ENCODE measurements around the gene C8A. TPM values are rescaled to one million over a fixed set of nuclear protein-coding genes. Genes with fewer than 3 reads are reported as not detected.

C8A gene
- total RNA-seq, 2 experiments from 2014 or later = not detected

DNA sequence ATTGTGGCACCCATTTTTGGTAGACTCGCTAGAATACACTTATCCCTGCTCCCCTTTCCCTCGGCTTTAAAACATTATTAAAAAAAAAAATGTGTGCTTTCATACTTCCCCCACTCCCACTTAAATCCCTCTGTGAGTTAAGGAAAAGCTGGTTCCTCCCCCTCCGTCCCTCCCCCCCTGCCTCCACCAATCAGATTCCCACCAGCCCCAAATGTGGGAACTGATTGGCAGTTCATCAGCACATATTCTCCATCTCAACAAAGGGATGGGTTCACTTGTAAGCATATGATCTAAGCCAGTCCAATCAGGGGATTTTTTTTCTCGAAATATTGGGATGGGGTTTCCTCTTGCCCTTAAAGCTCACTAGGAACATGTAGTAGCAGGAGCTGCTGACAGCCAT is 24.5 kb upstream of the C8A start:
- Mint-ChIP-seq H3K9me3 (no peaks in the 10 kb centered on the region), H3K27ac (no peak overlapping the region), H3K4me3 (no peak overlapping the region), H3K36me3 (no peaks in the 10 kb centered on the region), H3K4me1 (peaks cover 9% of the 10 kb centered on the region), H3K27me3 (peaks cover 33% of the 10 kb centered on the region)
- DNase-seq = no peak

DNA sequence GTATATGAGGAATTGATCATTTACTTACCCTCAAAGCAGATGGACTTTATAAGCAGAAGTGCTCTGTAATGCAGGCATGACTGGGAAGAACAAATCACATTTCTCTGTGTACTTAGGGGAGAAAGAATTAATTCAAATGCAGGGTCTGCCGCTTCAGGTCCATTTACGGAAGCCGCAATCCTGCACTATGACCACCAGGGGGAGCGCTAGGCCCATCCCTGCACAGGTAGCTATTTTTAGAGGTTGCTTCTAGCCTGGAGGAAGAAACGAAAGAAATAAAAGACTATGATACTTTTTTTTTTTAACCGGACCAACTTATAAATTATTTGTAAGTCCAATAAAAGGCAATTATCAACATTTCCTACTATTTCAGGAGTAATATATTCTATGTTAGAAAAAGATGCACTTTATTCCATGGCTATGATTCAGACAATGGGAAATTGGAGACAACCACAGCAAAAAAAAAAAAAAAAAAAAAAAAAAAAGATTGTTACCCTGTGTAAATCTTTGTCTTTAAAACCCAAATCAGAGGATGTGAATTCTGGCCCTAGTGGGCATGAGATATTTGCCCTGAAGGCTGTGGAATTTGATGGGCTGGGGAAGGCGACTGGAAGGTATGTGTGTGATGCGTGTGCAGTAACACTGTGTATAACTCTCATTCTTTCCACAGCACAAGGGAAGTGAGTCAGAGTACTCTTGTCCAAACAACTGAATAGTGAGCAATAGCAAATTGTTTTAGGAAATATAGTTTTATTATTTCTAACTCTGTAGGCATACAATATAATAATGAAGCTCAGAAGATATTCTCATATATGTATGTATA is 22.5 kb upstream of the C8A start:
- peak; percentile 51 for DNase-seq
- Mint-ChIP-seq H3K36me3 (no peaks in the 10 kb centered on the region), H3K27me3 (peaks cover 27% of the 10 kb centered on the region), H3K27ac (no peak overlapping the region), H3K4me3 (no peak overlapping the region), H3K9me3 (no peaks in the 10 kb centered on the region), H3K4me1 (peaks cover 9% of the 10 kb centered on the region)

DNA sequence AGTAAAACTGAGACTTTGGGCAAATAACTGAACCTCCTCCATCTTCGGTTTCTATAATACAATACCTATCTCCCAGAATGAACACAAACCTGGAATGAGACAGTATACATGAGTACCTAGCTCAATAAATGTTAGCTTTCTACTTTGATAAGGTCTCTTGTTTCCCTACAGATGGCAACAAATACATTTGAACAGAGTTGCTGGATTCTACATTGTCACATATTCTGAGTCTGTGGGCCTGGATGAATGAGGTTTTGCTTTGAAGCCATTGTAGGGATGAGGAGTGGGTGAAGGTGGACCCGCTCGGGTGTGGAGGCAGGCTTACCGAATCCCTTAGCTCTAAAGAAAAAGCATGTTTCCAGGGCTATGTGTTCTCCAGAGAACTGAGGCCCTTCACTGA is 21.5 kb upstream of the C8A start:
- Mint-ChIP-seq H3K9me3 (no peaks in the 10 kb centered on the region), H3K27ac (no peak overlapping the region), H3K27me3 (peaks cover 27% of the 10 kb centered on the region), H3K4me3 (no peak overlapping the region), H3K4me1 (peaks cover 9% of the 10 kb centered on the region), H3K36me3 (no peaks in the 10 kb centered on the region)
- no peak for DNase-seq

DNA sequence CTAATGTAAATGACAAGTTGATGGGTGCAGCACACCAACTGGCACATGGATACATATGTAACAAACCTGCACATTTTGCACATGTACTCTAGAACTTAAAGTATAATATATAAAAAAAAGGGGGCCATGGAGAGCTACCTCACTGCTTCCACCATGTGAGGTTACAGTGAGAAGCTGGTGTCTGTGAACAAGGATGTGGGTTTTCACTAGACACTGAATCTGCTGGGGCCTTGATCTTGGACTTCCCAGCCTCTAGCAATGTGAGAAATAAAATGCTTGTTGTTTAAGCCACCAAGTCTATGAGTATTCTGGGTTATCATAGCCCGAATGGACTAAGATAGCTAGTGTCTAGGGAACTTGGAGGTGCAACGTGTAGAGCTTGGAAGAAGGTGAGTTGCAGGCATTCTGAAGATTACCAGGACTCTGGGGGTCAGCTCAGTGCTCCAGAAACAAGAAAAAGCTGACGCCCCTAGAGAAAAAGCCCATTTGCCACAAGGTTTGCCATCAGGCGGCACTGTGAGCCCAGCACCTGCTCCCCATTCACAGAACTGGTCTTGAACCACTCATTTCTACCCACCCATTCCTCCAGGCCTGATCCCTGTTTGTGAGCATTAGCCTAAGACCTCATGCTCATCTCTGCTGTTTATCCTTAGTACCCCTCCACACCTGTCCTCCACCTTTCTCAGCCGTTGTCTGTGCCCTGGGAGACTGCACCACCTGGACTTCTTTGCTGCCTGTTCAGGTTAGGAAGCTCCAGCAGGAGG is 20.3 kb upstream of the C8A start:
- no peaks in the 10 kb centered on the region for H3K9me3 Mint-ChIP-seq
- DNase-seq = no peak
- H3K4me1 Mint-ChIP-seq = peaks cover 9% of the 10 kb centered on the region
- no peak overlapping the region for H3K4me3 Mint-ChIP-seq
- H3K27me3 Mint-ChIP-seq = peaks cover 16% of the 10 kb centered on the region
- H3K27ac Mint-ChIP-seq = no peak overlapping the region
- no peaks in the 10 kb centered on the region for H3K36me3 Mint-ChIP-seq

DNA sequence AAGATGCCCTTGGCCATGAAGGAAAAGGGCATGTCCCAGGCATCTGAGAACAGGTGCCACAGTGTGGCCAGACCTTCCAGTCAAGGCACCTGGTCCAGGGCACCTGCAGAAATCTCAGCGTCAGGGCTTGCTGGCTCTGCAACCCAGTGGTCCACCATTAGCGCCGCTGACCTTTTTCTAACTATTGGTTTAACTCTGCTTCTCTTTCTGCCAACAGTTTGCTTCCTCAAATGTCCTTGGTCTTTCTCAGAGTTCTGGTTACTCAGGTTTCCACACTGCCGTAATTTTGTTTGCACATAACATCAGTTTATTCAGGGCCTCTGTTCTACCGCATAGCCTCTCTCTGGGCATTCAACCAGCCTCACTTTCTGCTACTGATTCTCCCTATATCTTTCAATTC is 18.9 kb upstream of the C8A start:
- Mint-ChIP-seq H3K36me3 (no peaks in the 10 kb centered on the region), H3K4me3 (no peak overlapping the region), H3K9me3 (no peaks in the 10 kb centered on the region), H3K27ac (no peak overlapping the region), H3K27me3 (peaks cover 12% of the 10 kb centered on the region), H3K4me1 (peaks cover 9% of the 10 kb centered on the region)
- no peak for DNase-seq

DNA sequence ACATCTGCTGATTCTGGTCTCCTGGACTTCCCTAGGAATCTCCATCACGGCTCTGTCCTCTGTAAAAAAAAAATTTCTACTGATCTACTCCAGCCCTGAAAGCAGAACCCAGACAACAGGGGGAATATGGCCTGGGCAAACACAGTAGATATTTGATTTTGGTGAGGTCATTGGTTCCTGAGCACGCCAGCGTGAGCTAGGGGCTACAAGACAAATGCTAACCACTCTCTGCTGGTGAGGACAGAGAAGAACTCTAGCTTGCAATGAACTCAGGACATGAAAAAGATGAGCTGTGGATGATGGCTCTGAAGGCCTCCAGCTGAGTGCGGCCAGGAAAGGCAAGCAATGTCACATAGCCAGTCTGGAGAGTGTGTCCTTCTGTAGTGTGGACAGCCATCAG is 18.2 kb upstream of the C8A start:
- H3K36me3 Mint-ChIP-seq = no peaks in the 10 kb centered on the region
- peaks cover 5% of the 10 kb centered on the region for H3K27me3 Mint-ChIP-seq
- peaks cover 9% of the 10 kb centered on the region for H3K4me1 Mint-ChIP-seq
- H3K27ac Mint-ChIP-seq = no peak overlapping the region
- DNase-seq = no peak
- no peaks in the 10 kb centered on the region for H3K9me3 Mint-ChIP-seq
- H3K4me3 Mint-ChIP-seq = no peak overlapping the region

DNA sequence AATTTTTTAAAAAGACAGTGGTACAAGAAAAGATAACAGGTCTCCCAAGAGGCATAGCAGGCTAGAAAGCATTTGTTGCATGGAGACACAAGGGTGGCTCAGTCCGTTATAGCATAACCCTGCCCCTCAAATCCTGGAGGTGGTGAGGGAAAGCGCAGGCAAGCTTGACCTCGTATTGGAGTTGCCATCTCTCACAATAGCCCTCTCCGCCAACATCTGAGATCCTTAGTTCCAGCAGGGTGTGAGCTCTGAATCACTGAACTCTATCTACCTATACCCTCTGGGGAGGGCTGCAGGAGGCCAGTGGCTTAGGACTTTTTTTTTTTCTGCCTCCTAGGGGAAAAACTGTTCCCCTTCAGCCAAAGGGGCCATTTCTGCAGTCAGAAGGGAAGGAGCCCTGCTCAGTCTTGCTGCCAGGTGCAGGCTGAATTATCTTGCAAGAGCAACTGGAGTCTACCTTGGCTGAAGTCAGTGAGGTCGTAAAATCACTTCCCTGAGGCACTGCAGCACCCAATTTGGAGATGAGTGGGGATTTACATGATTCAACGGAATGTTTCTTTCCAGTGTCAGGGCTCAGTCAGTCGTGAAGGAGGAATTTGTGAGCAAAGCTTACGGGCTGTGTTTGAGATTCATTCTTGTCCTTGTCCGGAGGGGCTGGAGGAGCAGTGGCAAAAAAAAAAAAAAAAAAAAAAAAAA is 17.2 kb upstream of the C8A start:
- Mint-ChIP-seq H3K36me3 (no peaks in the 10 kb centered on the region), H3K4me3 (no peak overlapping the region), H3K27me3 (no peaks in the 10 kb centered on the region), H3K9me3 (no peaks in the 10 kb centered on the region), H3K4me1 (peaks cover 4% of the 10 kb centered on the region), H3K27ac (no peak overlapping the region)
- no peak for DNase-seq

DNA sequence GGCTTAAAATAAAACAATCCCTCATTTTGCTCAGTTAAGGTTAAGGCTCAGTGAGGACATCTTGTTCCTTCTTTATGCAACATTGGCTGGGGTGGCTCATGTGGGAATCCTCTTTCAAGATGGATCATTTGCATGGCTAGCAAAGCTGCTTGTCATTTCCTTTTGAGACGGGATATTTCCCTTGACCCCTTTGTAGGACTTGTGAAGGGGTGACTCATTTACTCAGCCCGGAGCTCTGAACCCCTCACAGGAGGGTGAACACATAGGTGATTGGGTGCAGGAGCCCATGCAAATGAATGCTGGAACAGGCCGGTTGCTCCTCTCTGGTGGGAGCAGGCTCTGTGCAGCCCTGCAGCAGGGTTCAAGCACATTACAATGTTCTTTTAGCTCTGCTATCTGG is 15.8 kb upstream of the C8A start:
- DNase-seq = no peak
- H3K27me3 Mint-ChIP-seq = no peaks in the 10 kb centered on the region
- H3K4me3 Mint-ChIP-seq = no peak overlapping the region
- H3K27ac Mint-ChIP-seq = no peak overlapping the region
- H3K4me1 Mint-ChIP-seq = no peaks in the 10 kb centered on the region
- no peaks in the 10 kb centered on the region for H3K9me3 Mint-ChIP-seq
- H3K36me3 Mint-ChIP-seq = no peaks in the 10 kb centered on the region

DNA sequence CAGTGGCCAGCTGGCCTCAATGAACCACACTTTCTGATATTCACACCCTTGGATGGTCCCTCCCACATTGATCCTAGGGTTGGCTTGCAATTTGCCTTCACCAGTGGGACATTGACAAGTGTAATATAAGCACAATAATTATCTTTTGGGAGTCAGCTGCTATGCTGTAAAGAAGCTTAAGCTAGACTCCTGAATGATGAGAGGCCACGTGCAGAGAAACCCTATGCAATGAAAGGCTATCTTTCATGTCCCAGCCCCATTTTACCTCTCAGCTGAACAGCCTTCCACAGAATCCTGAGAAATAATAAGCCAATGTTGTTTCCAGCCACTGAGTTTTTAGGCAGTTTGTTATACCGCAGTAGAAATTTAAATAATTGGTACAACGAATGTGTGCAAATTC is 11.1 kb upstream of the C8A start:
- Mint-ChIP-seq H3K36me3 (no peaks in the 10 kb centered on the region), H3K4me3 (no peak overlapping the region), H3K9me3 (no peaks in the 10 kb centered on the region), H3K27ac (no peak overlapping the region), H3K27me3 (peaks cover 3% of the 10 kb centered on the region), H3K4me1 (no peaks in the 10 kb centered on the region)
- DNase-seq = no peak

DNA sequence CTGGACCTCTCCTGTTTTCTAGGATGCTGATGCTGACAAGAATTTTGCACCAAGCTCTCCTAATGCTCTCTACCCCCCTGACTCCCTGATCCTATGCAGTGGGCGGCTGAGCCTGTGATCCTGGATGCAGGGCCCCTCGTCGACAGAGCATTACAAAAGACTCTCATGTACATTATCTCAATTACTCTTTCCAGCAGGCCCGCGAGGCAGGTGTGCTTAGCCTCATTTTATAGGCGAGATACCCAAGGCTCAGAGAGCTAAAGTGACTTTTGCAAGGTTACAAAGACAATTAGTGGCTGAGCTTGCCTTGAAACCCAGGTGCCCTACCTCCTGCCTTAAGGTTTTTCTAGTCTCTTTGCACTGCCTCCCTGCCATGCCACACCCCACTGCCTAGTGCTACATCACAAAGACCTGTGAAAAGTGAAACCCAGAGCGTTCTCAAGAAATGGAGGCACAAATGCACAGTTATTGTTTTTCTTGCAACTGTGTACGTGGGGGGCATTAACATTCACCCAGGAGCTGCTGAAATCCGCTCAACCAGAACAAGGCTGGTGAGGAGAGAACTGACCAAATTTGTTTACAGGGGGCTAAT is 10.0 kb upstream of the C8A start:
- Mint-ChIP-seq H3K27ac (no peak overlapping the region), H3K4me1 (no peaks in the 10 kb centered on the region), H3K9me3 (no peaks in the 10 kb centered on the region), H3K36me3 (no peaks in the 10 kb centered on the region), H3K4me3 (no peak overlapping the region), H3K27me3 (peaks cover 6% of the 10 kb centered on the region)
- no peak for DNase-seq

DNA sequence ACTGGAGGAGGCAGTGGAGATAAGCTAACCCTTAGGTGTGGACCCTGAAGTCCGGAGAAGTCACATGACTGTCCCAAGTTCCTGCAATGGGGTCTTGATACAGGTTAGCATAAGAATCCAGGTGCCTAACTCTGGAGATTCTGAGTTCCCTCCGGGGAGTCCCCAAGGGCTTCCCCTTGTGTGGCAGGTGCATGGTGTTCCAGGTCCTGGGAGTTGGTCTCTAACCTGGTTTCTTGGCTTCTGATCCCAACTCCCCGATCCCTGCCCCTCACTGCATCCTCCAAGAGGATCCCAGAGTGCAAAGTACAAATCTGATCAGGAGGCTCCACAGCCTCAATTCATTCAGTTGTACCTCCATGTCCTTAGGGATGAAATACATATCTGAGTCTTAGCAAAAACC is 9.3 kb upstream of the C8A start:
- H3K4me3 Mint-ChIP-seq = no peak overlapping the region
- H3K4me1 Mint-ChIP-seq = no peaks in the 10 kb centered on the region
- H3K36me3 Mint-ChIP-seq = no peaks in the 10 kb centered on the region
- DNase-seq = no peak
- H3K27ac Mint-ChIP-seq = no peak overlapping the region
- no peaks in the 10 kb centered on the region for H3K9me3 Mint-ChIP-seq
- peaks cover 6% of the 10 kb centered on the region for H3K27me3 Mint-ChIP-seq

DNA sequence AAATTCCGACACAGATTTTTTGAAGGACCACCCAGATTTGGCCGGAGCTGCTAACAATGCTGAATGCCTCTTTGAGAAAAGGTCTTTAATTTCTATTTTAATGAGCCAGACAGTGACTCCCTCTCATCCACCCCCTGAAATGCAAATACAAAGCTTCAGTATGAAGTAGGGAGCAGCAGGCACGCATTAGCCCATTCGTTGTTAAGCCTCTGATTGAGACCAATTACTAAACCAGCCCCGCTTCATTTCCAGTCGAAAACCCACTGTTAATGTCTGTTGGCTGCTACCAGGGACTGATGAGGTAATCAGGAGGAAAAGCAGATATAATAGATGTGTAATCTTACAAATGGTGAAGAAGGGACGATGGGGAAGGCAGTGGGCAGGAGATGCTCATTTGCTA is 4.8 kb upstream of the C8A start:
- Mint-ChIP-seq H3K27me3 (peaks cover 10% of the 10 kb centered on the region), H3K4me3 (no peak overlapping the region), H3K4me1 (no peaks in the 10 kb centered on the region), H3K9me3 (no peaks in the 10 kb centered on the region), H3K36me3 (no peaks in the 10 kb centered on the region), H3K27ac (no peak overlapping the region)
- no peak for DNase-seq

DNA sequence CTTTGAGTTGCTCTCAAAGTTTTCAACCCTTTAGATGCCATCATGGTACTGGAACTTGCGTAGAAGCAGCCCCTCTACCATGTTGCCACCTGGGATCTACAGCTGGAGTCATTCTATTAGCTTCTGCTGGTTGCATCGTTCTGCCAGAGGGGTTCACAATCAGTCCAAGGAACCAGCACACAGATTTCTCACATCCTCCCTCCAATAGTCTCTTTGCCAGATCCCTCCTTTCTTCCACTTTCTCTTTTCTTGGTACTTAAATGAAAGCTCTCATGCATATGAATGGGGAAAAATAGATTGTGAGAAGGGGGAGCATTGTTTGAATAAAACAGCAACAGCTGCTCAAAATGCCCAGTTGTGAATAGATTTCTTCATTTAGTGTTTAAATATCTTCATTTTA is 4.2 kb upstream of the C8A start:
- Mint-ChIP-seq H3K36me3 (no peaks in the 10 kb centered on the region), H3K4me1 (no peaks in the 10 kb centered on the region)

DNA sequence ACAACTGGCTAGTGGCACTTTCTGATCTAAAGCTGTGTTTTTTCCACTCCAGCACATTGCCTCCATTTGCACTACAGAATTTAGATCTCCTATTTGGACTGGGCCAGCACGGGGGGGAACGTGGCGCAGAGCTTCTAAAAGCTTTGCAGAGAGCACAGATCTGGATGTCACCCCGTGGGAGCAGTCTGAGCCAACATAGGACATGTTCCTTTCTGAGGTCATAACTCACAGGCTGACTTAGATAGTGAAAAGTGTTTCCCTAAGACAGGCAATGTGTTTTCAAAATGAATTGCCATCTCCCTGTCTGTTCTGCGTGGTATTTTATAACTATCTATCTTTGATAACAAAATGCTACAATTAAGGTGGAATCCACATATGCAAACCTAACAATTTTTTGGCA is 3.7 kb upstream of the C8A start:
- no peak for DNase-seq
- Mint-ChIP-seq H3K36me3 (no peaks in the 10 kb centered on the region), H3K27me3 (peaks cover 12% of the 10 kb centered on the region), H3K27ac (no peak overlapping the region), H3K9me3 (no peaks in the 10 kb centered on the region), H3K4me3 (no peak overlapping the region), H3K4me1 (no peaks in the 10 kb centered on the region)

More for the DNA sequence above, 4.2 kb upstream of the C8A start:
- Mint-ChIP-seq H3K27ac (no peak overlapping the region), H3K9me3 (no peaks in the 10 kb centered on the region), H3K27me3 (peaks cover 12% of the 10 kb centered on the region), H3K4me3 (no peak overlapping the region)
- DNase-seq = no peak

DNA sequence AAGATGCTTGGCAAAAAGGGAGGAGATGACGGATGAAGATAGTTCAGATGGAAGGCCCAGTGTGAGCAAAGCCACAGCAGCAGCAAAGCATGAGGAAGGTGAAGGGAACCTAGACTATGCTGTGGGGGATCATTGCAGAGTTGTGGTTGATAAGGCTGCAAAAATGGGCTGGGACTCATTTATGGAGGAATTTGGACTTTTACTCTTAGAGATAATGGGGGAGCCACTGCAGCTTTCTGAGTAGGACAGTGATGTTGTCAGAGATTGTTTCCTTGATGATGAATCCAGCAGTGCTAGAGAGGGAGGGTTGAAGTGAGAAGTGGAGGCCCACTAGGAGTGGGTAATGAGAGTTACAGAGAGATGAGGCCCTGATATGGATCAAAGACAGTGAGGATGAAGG is 2.1 kb upstream of the C8A start:
- no peaks in the 10 kb centered on the region for H3K36me3 Mint-ChIP-seq
- H3K4me3 Mint-ChIP-seq = no peak overlapping the region
- peaks cover 12% of the 10 kb centered on the region for H3K27me3 Mint-ChIP-seq

More for the DNA sequence above, 2.1 kb upstream of the C8A start:
- Mint-ChIP-seq H3K4me1 (no peaks in the 10 kb centered on the region), H3K27ac (no peak overlapping the region), H3K9me3 (no peaks in the 10 kb centered on the region)
- no peak for DNase-seq

All from activated naive CD8-positive, alpha-beta T cell treated with anti-CD3 and anti-CD28 coated beads for 36 hours (primary cell).